Measurements from ENCODE around the gene BUB1B.

DNA sequence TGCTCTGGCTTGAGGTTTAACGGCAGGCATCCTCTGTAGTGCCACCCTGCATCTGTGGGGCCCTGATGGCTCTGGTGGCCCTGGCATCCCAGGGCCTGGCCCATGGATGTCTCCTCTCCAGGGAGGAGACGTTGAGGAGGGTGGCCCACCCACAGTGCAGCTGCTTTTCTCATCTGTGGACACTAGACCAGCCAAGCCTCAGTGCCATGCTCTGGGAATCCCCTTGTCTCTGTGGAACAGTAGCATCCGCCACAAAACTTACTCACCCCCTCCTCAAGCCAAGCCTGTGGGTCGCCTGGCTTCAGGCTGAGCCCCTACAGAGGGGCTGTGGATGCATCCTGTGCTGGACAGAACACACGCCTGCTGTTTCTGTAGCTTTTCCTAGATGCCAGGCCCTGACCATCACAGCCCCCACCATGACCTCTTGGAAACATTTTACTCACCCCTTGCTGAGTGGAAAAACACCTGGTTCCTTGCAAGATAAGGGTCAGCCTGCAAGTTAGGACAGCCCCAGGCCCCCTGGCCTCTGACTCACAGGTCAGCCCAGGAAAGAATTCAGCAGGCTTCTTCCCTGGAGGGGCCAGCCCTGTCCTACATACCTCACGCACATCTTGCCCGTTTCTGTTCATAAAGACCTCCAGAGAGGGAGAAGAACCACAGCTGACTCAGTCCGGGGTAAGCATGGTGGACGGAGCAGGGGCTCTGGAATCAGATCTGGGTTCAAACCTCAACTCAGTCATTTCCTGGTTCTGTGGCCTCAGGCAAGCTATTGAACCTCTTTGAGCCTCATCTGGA is 97.0 kb downstream of the BUB1B start:
- TF ChIP-seq, protein P1, sequence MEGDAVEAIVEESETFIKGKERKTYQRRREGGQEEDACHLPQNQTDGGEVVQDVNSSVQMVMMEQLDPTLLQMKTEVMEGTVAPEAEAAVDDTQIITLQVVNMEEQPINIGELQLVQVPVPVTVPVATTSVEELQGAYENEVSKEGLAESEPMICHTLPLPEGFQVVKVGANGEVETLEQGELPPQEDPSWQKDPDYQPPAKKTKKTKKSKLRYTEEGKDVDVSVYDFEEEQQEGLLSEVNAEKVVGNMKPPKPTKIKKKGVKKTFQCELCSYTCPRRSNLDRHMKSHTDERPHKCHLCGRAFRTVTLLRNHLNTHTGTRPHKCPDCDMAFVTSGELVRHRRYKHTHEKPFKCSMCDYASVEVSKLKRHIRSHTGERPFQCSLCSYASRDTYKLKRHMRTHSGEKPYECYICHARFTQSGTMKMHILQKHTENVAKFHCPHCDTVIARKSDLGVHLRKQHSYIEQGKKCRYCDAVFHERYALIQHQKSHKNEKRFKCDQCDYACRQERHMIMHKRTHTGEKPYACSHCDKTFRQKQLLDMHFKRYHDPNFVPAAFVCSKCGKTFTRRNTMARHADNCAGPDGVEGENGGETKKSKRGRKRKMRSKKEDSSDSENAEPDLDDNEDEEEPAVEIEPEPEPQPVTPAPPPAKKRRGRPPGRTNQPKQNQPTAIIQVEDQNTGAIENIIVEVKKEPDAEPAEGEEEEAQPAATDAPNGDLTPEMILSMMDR (IDR thresholded peaks at IDR 0.05; ENCODE audit: low read length) = no peak
- TF ChIP-seq EZH2 (optimal IDR thresholded peaks at IDR 0.05; ENCODE audit: low read depth, low read length) = no peak
- no peak for TF ChIP-seq EZH2phosphoT487 (IDR thresholded peaks at IDR 0.05; ENCODE audit: low read length)

Data from MM.1S (cell line).